HEK293T (cell line): Measurements from ENCODE around the gene DNAH10.
A peak's percentile ranks its signal among the peaks of the same experiment; 100 is the strongest.

Experiments used
- CTCF ChIA-PET: fragments of 350-600 bp; formaldehyde crosslinking; extraction: SDS; loops from one replicate; lab custom pipeline; 2021; ENCODE audit warnings: antibody characterized with exemption, inconsistent platforms; lab: Yijun Ruan, JAX
- POLR2A ChIA-PET: fragments of 350-600 bp; formaldehyde crosslinking; extraction: SDS; loops from one replicate; lab custom pipeline; 2020; ENCODE audit warnings: antibody characterized with exemption, inconsistent platforms; lab: Yijun Ruan, JAX
- DNase-seq: peaks from one replicate; pipeline ENCODE4 v3.0.0; 2012; ENCODE audit warnings: mixed read lengths; ENCODE audit errors: extremely low spot score
- ARNT ChIP-seq: fragments of 450-650 bp; IDR thresholded peaks from 2 replicates; pipeline ENCODE4 v1.6.1; 2017; ENCODE audit warnings: mild to moderate bottlenecking
- BHLHE40 ChIP-seq: fragments of 450-650 bp; IDR thresholded peaks from 2 replicates; pipeline ENCODE4 v1.6.1; 2016; ENCODE audit warnings: mild to moderate bottlenecking, moderate library complexity, borderline replicate concordance
- CTBP1 ChIP-seq: fragments of 450-650 bp; IDR thresholded peaks from 2 replicates; pipeline ENCODE4 v1.6.1; 2016; ENCODE audit warnings: borderline replicate concordance
- ELF4 ChIP-seq: fragments of 450-650 bp; IDR thresholded peaks from 2 replicates; pipeline ENCODE4 v1.6.1; 2017; ENCODE audit warnings: antibody characterized with exemption
- FOXA1 ChIP-seq: fragments of 450-650 bp; IDR thresholded peaks from 2 replicates; pipeline ENCODE4 v1.6.1; 2016; ENCODE audit warnings: mild to moderate bottlenecking
- FOXK2 ChIP-seq: fragments of 450-650 bp; IDR thresholded peaks from 2 replicates; pipeline ENCODE4 v1.6.1; 2016; ENCODE audit warnings: mild to moderate bottlenecking
- FOXM1 ChIP-seq: fragments of 450-650 bp; IDR thresholded peaks from 2 replicates; pipeline ENCODE4 v1.6.1; 2017; ENCODE audit warnings: mild to moderate bottlenecking, borderline replicate concordance
- HDGF ChIP-seq: fragments of 450-650 bp; IDR thresholded peaks from 2 replicates; pipeline ENCODE4 v1.6.1; 2017; ENCODE audit warnings: antibody characterized with exemption, borderline replicate concordance
- L3MBTL2 ChIP-seq: fragments of 450-650 bp; conservative IDR thresholded peaks from 2 replicates; pipeline ENCODE4 v1.6.1; 2016; ENCODE audit warnings: mild to moderate bottlenecking
- LEF1 ChIP-seq: fragments of 450-650 bp; IDR thresholded peaks from 2 replicates; pipeline ENCODE4 v1.6.1; 2017; ENCODE audit warnings: mild to moderate bottlenecking, borderline replicate concordance
- NFRKB ChIP-seq: fragments of 450-650 bp; IDR thresholded peaks from 2 replicates; pipeline ENCODE4 v1.6.1; 2016; ENCODE audit warnings: mild to moderate bottlenecking, moderate library complexity
- PKNOX1 ChIP-seq: fragments of 450-650 bp; IDR thresholded peaks from 2 replicates; pipeline ENCODE4 v1.6.1; 2016
- SP1 ChIP-seq: fragments of 450-650 bp; IDR thresholded peaks from 2 replicates; pipeline ENCODE4 v1.6.1; 2017
- SUZ12 ChIP-seq: fragments of 450-650 bp; IDR thresholded peaks from 2 replicates; pipeline ENCODE4 v1.6.1; 2016; ENCODE audit warnings: mild to moderate bottlenecking
- TARDBP ChIP-seq: fragments of 450-650 bp; IDR thresholded peaks from 2 replicates; pipeline ENCODE4 v1.6.1; 2016
- ZNF384 ChIP-seq: fragments of 450-650 bp; IDR thresholded peaks from 2 replicates; pipeline ENCODE4 v1.6.1; 2016

Gene DNAH10

GRCh38 chr12:123912415-123913380 lies 150.6 kb downstream of the DNAH10 start:
- DNase-seq: no peak
- CTCF ChIA-PET: no interaction called here
- POLR2A ChIA-PET: no interaction called here
- TF ChIP-seq L3MBTL2 (peak; percentile 52), ZNF384 (no peak)

GRCh38 chr12:123914726-123915333 lies 152.7 kb downstream of the DNAH10 start:
- CTCF ChIA-PET: interaction anchor here (0.6 kb wide), 1 partner anchor 9 kb away, joined by 4 read pairs; no protein-coding TSS in a partner anchor
- no peak for TF ChIP-seq CTBP1
- TF ChIP-seq BHLHE40: no peak
- TF ChIP-seq HDGF: no peak
- TF ChIP-seq ARNT: no peak
- no peak for TF ChIP-seq L3MBTL2
- no peak for TF ChIP-seq FOXA1
- TF ChIP-seq TARDBP: no peak
- TF ChIP-seq FOXK2: no peak
- TF ChIP-seq ZNF384: no peak
- TF ChIP-seq LEF1: no peak
- no peak for TF ChIP-seq ELF4
- TF ChIP-seq FOXM1: no peak
- TF ChIP-seq SUZ12: no peak
- no peak for DNase-seq
- POLR2A ChIA-PET: no interaction called here

- ChIA-PET CTCF (no interaction called here), POLR2A (interaction anchor here (0.6 kb wide), 1 partner anchor 103 kb away, joined by 3 read pairs; no protein-coding TSS in a partner anchor)
- TF ChIP-seq NFRKB (no peak), FOXK2 (no peak), FOXM1 (no peak), PKNOX1 (no peak), LEF1 (no peak)
- no peak for DNase-seq
These were observed 154.6 kb downstream of the DNAH10 start for GRCh38 chr12:123916729-123917128.

GRCh38 chr12:123917337-123917850 lies 155.3 kb downstream of the DNAH10 start:
- TF ChIP-seq SUZ12: no peak
- TF ChIP-seq PKNOX1: no peak
- TF ChIP-seq LEF1: no peak
- TF ChIP-seq SP1: no peak
- no peak for TF ChIP-seq NFRKB
- no peak for TF ChIP-seq FOXM1
- no peak for TF ChIP-seq FOXA1
- no peak for TF ChIP-seq ARNT
- no peak for TF ChIP-seq CTBP1
- TF ChIP-seq HDGF: no peak
- ChIA-PET POLR2A (no interaction called here), CTCF (no interaction called here)
- DNase-seq: no peak

- ChIA-PET CTCF (no interaction called here), POLR2A (no interaction called here)
- TF ChIP-seq ELF4 (no peak), NFRKB (no peak), LEF1 (no peak), ZNF384 (no peak), FOXK2 (no peak), ARNT (no peak), TARDBP (no peak), CTBP1 (no peak), L3MBTL2 (no peak), SP1 (no peak), SUZ12 (no peak), PKNOX1 (no peak), FOXM1 (no peak), FOXA1 (no peak), HDGF (no peak), BHLHE40 (no peak)
- no peak for DNase-seq
These were observed 157.9 kb downstream of the DNAH10 start for GRCh38 chr12:123919980-123920360.

- ChIA-PET CTCF (no interaction called here), POLR2A (no interaction called here)
- no peak for TF ChIP-seq SUZ12
- no peak for TF ChIP-seq L3MBTL2
- TF ChIP-seq FOXM1: no peak
- TF ChIP-seq ARNT: no peak
- no peak for TF ChIP-seq TARDBP
- TF ChIP-seq FOXA1: no peak
- TF ChIP-seq ZNF384: no peak
- TF ChIP-seq SP1: no peak
- no peak for DNase-seq
These were observed 160.9 kb downstream of the DNAH10 start for GRCh38 chr12:123923038-123923437.
